Glomerular visceral epithelial cell (primary cell): ENCODE data around the gene FRMD3.
"Not testable (repeated sequence)": the region's sequence is repeated elsewhere in the genome, so short reads cannot be mapped to it uniquely, and the experiment has no call there.

Experiments used
- DNase-seq: peaks from one replicate; pipeline ENCODE4 v3.0.0-alpha.2; 2016; ENCODE audit errors: extremely low spot score

The FRMD3 gene

GRCh38 chr9:83523684-83524083 lies 14.5 kb downstream of the FRMD3 start:
- no peak for DNase-seq

GRCh38 chr9:83521411-83521810 lies 16.8 kb downstream of the FRMD3 start:
- DNase-seq = no peak

- no peak for DNase-seq
Observed at GRCh38 chr9:83521011-83521410, 17.2 kb downstream of the FRMD3 start.

GRCh38 chr9:83520292-83520691 lies 17.9 kb downstream of the FRMD3 start:
- no peak for DNase-seq

GRCh38 chr9:83517980-83518379 lies 20.2 kb downstream of the FRMD3 start:
- not testable (repeated sequence) for DNase-seq

- no peak for DNase-seq
Observed at GRCh38 chr9:83514767-83515166, 23.4 kb downstream of the FRMD3 start.

GRCh38 chr9:83512621-83513020 lies 25.6 kb downstream of the FRMD3 start:
- peak; percentile 24 for DNase-seq

GRCh38 chr9:83511051-83511450 lies 27.1 kb downstream of the FRMD3 start:
- DNase-seq = no peak

GRCh38 chr9:83509402-83509801 lies 28.8 kb downstream of the FRMD3 start:
- no peak for DNase-seq

GRCh38 chr9:83508067-83508466 lies 30.1 kb downstream of the FRMD3 start:
- DNase-seq = no peak

GRCh38 chr9:83505282-83505681 lies 32.9 kb downstream of the FRMD3 start:
- no peak for DNase-seq

GRCh38 chr9:83503866-83504265 lies 34.3 kb downstream of the FRMD3 start:
- no peak for DNase-seq

- DNase-seq = no peak
Observed at GRCh38 chr9:83501565-83501964, 36.6 kb downstream of the FRMD3 start.

- no peak for DNase-seq
Observed at GRCh38 chr9:83497441-83497840, 40.8 kb downstream of the FRMD3 start.

- no peak for DNase-seq
Observed at GRCh38 chr9:83491995-83492394, 46.2 kb downstream of the FRMD3 start.

- DNase-seq = no peak
Observed at GRCh38 chr9:83491413-83491812, 46.8 kb downstream of the FRMD3 start.

- no peak for DNase-seq
Observed at GRCh38 chr9:83489961-83490360, 48.2 kb downstream of the FRMD3 start.

- DNase-seq = no peak
Observed at GRCh38 chr9:83484990-83485389, 53.2 kb downstream of the FRMD3 start.

GRCh38 chr9:83483223-83483622 lies 55.0 kb downstream of the FRMD3 start:
- no peak for DNase-seq

GRCh38 chr9:83479765-83480164 lies 58.4 kb downstream of the FRMD3 start:
- DNase-seq = no peak

- DNase-seq = peak; percentile 70
Observed at GRCh38 chr9:83477571-83477970, 60.6 kb downstream of the FRMD3 start.

- no peak for DNase-seq
Observed at GRCh38 chr9:83477120-83477519, 61.1 kb downstream of the FRMD3 start.

GRCh38 chr9:83476513-83476912 lies 61.7 kb downstream of the FRMD3 start:
- DNase-seq = no peak

- DNase-seq = no peak
Observed at GRCh38 chr9:83475741-83476140, 62.5 kb downstream of the FRMD3 start.

- DNase-seq = no peak
Observed at GRCh38 chr9:83474631-83475030, 63.6 kb downstream of the FRMD3 start.
